Heart left ventricle (tissue), 16 donors: ENCODE measurements around the gene CSNK1G1. TPM values are rescaled to one million over a fixed set of nuclear protein-coding genes. Genes with fewer than 3 reads are reported as not detected.

Experiments used
- ATAC-seq, 4 donors: fragments of 200-7000 bp; cut with Tn5 transposase; one replicate each; pipeline ENCODE4 v1.9.1; 2020 to 2022; ENCODE audit warnings: moderate library complexity in 4 of 4, mild to moderate bottlenecking in 3 of 4, moderate number of reproducible peaks in 1 of 4
- DNase-seq, 5 donors: peaks; one replicate each; pipeline ENCODE4 v3.0.0-alpha.2; 2020
- H3K27ac ChIP-seq, 12 donors: fragments of 200-600 bp; sonication (generic) in 4 of 12; one replicate each; pipeline versions ENCODE4 v1.5.0 to v1.8.0; 2016 to 2022; ENCODE audit warnings: mild to moderate bottlenecking in 2 of 12
- H3K27me3 ChIP-seq, 9 donors: fragments of 200-600 bp; sonication (generic) in 2 of 9; one replicate each; pipeline versions ENCODE4 v1.5.1 to v1.8.0; 2016 to 2022; ENCODE audit warnings: mild to moderate bottlenecking in 3 of 9
- H3K36me3 ChIP-seq, 9 donors: fragments of 200-600 bp; sonication (generic) in 2 of 9; one replicate each; pipeline versions ENCODE4 v1.5.0 to v1.8.0; 2018 to 2022; ENCODE audit warnings: mild to moderate bottlenecking in 2 of 9
- H3K4me1 ChIP-seq, 12 donors: fragments of 200-600 bp; sonication (generic) in 4 of 12; one replicate each; pipeline versions ENCODE4 v1.5.0 to v1.8.0; 2016 to 2022; ENCODE audit warnings: mild to moderate bottlenecking in 3 of 12
- H3K4me3 ChIP-seq, 12 donors: fragments of 200-600 bp; sonication (generic) in 4 of 12; one replicate each; pipeline versions ENCODE4 v1.5.0 to v1.8.0; 2017 to 2022; ENCODE audit warnings: mild to moderate bottlenecking in 9 of 12, moderate library complexity in 4 of 12
- H3K9me3 ChIP-seq, 12 donors: fragments of 200-600 bp; sonication (generic) in 4 of 12; one replicate each; pipeline versions ENCODE4 v1.5.0 to v1.8.0; 2016 to 2022; ENCODE audit warnings: mild to moderate bottlenecking in 1 of 12
- POLR2A ChIP-seq, 2 donors: fragments of 450-650 bp; IDR thresholded peaks; one replicate each; pipeline ENCODE4 v1.6.1; 2017; ENCODE audit warnings: antibody characterized with exemption in 2 of 2, mild to moderate bottlenecking in 2 of 2, moderate library complexity in 2 of 2
- WGBS, 4 donors: extraction: QIAGEN DNeasy Blood & Tissue Kit in 2 of 4; methylation state at CpG; one replicate each; pipeline versions ENCODE4 v1.1.5 to v1.1.7; 2013 to 2018; 5-methylcytosine and 5-hydroxymethylcytosine counted together
- intact Hi-C, 10 donors: fragments of 100-400 bp; cut with DNase I; formaldehyde crosslinking; loops; one replicate each; pipeline versions ENCODE4 v1.11.1 to v1.14.2; 2022
- polyA plus RNA-seq, 2 donors: library from polyadenylated mRNA; stranded (reverse); fragments of 200-250 nt; gene quantifications; one replicate each; pipeline ENCODE4 v1.2.3, GENCODE V29; 2013
- total RNA-seq, 9 donors: library from RNA; depleted of rRNA in 2 of 9; stranded (reverse); fragments of >200 nt in 2 of 9; fragmentation: NEBNext Ultra II Directional in 3 of 9; extraction: Animal tissue kit (Norgen Biotek cat#: 25700) in 3 of 9; gene quantifications; one replicate each; pipeline versions ENCODE4 v1.1.0 to v1.2.4, GENCODE V29; 2016 to 2023
- TF ChIP-seq, protein P1 (sequence below), 12 donors: fragments of 200-600 bp; sonication (generic) in 4 of 12; IDR thresholded peaks; one replicate each; pipeline versions ENCODE4 v1.5.0 to v1.8.0; 2018 to 2022; ENCODE audit warnings: antibody characterized with exemption in 12 of 12, mild to moderate bottlenecking in 5 of 12
- donor health status: ischemic (EF 13 %, LVEDD 7.1; RV severe dilation, severe dysfunction).
- donor health status: healthy with polysubstance abuse.
- donor health status: DM: no; HTN: yes; CAD: no.
- donor health status: DM: no; HTN: no; CAD: no.
- donor health status: ischemic (EF 25% LVEDD 6.9; RV normal size, moderate dysfunction).
- donor health status: ischemic (EF 25% LVEDD 5.7; RV mildly dilated, moderate dysfunction).
- donor health status: healthy.
- donor health status: DM: yes; HTN: yes; CAD: no.
- donor health status: ischemic (EF 35%, LVEDD 5.7; RV mildly dilated, moderate dysfunction).
- donor health status: nonischemic (EF 11% LVEDD 7.7; RV severe dilation, severe dysfunction).
- donor health status: DM: yes; HTN: yes; CAD: no.
- donor health status: PGD.
- donor health status: ischemic (EF 29% LVEDD 5.4; RV normal size, mild dysfunction).
- donor health status: nonischemic (EF 23%, LVEDD 6.1; RV moderate dilation, normal function).

CSNK1G1 gene
- total and polyA plus RNA-seq, 11 donors, result 1.4 to 15.0 (median 7.4) TPM

DNA sequence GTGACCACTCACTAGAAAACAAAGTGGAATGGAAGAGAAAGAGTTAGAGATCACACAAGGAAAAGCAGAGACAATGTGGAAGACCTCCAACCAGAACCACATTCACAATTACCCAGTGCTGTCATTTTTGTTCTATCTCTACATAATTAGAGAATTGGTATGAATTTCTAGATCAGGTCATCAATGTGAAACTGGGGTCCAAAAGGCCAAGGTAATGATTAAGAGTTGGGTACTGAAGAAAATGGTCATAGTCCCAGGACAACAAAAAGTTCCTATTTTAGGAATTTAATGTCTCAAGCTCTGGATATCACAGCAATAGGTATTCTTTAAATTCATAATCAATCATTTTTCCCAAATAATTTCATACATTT lies 108.5 kb downstream of the CSNK1G1 start:
- no peak overlapping the region for H3K4me3 ChIP-seq
- TF ChIP-seq POLR2A (IDR thresholded peaks at IDR 0.05), result no peak
- TF ChIP-seq, protein P1, sequence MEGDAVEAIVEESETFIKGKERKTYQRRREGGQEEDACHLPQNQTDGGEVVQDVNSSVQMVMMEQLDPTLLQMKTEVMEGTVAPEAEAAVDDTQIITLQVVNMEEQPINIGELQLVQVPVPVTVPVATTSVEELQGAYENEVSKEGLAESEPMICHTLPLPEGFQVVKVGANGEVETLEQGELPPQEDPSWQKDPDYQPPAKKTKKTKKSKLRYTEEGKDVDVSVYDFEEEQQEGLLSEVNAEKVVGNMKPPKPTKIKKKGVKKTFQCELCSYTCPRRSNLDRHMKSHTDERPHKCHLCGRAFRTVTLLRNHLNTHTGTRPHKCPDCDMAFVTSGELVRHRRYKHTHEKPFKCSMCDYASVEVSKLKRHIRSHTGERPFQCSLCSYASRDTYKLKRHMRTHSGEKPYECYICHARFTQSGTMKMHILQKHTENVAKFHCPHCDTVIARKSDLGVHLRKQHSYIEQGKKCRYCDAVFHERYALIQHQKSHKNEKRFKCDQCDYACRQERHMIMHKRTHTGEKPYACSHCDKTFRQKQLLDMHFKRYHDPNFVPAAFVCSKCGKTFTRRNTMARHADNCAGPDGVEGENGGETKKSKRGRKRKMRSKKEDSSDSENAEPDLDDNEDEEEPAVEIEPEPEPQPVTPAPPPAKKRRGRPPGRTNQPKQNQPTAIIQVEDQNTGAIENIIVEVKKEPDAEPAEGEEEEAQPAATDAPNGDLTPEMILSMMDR (IDR thresholded peaks at IDR 0.05), result no peak
- H3K27ac ChIP-seq, result peak overlapping the region in 9 of 12 donors; percentile 3 to 62 (median 54)
- peaks cover 0 to 8% (median 0%) of the 10 kb centered on the region in 9 donors for H3K36me3 ChIP-seq
- H3K27me3 ChIP-seq, result no peaks in the 10 kb centered on the region
- no peak for DNase-seq
- H3K9me3 ChIP-seq, result no peaks in the 10 kb centered on the region
- intact Hi-C loops, result no loop called here
- H3K4me1 ChIP-seq, result peaks cover 0 to 30% (median 10%) of the 10 kb centered on the region in 12 donors
- ATAC-seq, result no peak

DNA sequence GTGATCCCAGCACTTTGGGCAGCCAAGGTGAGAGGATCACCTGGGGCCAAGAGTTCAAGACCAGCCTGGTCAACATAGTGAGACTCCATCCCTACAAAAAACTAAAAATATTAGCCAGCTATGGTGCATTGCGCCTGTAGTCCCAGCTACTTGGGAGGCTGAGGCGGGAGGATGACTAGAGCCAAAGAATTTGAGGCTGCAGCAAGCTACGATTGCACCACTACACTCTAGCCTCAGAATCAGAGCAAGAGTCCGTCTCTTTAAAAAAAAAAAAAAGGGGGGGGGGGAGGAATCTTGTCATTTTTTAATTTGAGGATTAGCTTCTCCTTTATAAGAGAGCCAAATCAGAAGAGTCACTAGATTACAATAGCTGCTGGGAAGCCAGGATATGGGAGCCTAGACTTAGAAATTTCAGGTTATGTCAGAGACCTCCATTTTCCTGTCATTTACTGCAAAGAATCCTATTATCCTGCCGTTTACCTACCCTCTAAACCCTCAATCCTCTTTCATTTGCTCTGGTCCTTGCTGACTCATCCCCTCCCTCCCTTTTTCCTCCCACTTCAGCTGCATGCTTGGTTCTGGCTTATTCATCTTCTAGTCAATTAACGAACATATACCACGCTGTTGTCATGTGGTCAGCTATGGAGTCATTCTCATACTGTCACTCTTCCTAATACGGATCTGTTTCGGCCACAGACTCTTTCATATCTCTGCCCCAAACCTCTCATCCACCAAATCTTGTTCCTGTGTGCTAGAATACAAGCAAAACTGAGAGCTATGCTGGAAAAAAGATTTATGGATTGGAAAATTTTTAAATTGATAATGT lies 109.4 kb downstream of the CSNK1G1 start:
- intact Hi-C loops, result no loop called here
- WGBS, 4 donors, result 85 to 86% (median 86%) methylated on average over 9 of the region's 9 CpGs
- no peak overlapping the region for H3K27ac ChIP-seq

DNA sequence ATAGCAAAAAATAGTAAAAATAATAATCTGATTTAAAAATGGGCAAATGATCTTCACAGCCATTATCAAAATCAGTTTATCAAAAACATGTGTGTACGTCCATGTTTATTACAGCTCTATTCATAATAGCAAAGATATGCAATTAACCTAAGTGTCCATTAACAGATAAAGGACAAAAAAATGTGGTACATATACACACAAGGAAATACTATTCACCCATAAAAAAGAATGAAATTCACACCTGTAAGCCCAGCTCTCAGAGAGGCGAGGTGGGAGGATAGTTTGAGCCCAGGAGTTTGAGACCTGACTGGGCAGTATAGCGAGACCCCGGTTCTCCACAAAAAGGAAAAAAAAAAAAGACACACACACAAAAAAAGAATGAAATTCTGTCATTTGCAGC lies 110.6 kb downstream of the CSNK1G1 start:
- Histone ChIP-seq H3K4me1 (peaks cover 0 to 20% (median 10%) of the 10 kb centered on the region in 12 donors), H3K36me3 (peaks cover 0 to 2% (median 0%) of the 10 kb centered on the region in 9 donors), H3K27me3 (no peaks in the 10 kb centered on the region), H3K27ac (no peak overlapping the region), H3K4me3 (no peak overlapping the region), H3K9me3 (peaks cover 0 to 3% (median 0%) of the 10 kb centered on the region in 12 donors)
- WGBS, 4 donors, result 96 to 99% (median 98%) methylated on average over 4 of the region's 4 CpGs
- TF ChIP-seq, protein P1 (IDR thresholded peaks at IDR 0.05), result no peak
- no peak for TF ChIP-seq POLR2A (IDR thresholded peaks at IDR 0.05)
- ATAC-seq (no peak), DNase-seq (no peak)
- intact Hi-C loops, result no loop called here

More for the DNA sequence above, 109.4 kb downstream of the CSNK1G1 start:
- Histone ChIP-seq H3K9me3 (peaks cover 0 to 3% (median 0%) of the 10 kb centered on the region in 12 donors), H3K4me3 (no peak overlapping the region), H3K36me3 (peaks cover 0 to 8% (median 0%) of the 10 kb centered on the region in 9 donors), H3K27me3 (no peaks in the 10 kb centered on the region), H3K4me1 (peaks cover 0 to 26% (median 10%) of the 10 kb centered on the region in 12 donors)
- ATAC-seq (peak in 1 of 4 donors; percentile 46), DNase-seq (no peak)
- TF ChIP-seq POLR2A (IDR thresholded peaks at IDR 0.05), result no peak
- TF ChIP-seq, protein P1 (IDR thresholded peaks at IDR 0.05), result no peak

DNA sequence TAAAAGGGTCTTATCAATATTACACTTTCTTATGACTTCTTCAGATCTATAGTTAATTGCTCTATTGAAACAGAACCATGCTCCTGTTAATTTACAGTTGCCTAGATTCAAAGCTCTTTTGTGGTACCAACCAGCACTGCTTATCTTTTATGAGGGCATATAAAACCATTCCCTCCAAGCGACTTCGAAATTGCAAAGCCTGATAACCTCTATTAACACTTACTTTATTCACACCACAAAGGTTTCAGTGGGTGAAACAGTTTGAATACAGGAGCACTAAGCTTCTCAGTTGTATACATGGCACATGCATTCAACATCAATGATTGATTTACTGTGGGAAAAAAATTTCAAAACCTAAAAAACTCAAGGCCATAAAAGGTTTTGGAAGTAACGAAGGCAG lies 118.3 kb downstream of the CSNK1G1 start:
- intact Hi-C loops, result no loop called here
- no peak for ATAC-seq
- no peaks in the 10 kb centered on the region for H3K4me1 ChIP-seq
- no peaks in the 10 kb centered on the region for H3K27me3 ChIP-seq
- H3K36me3 ChIP-seq, result no peaks in the 10 kb centered on the region
- DNase-seq, result no peak
- TF ChIP-seq, protein P1 (IDR thresholded peaks at IDR 0.05), result no peak
- no peak for TF ChIP-seq POLR2A (IDR thresholded peaks at IDR 0.05)
- 83 to 86% (median 85%) methylated on average over 3 of the region's 3 CpGs for WGBS, 4 donors
- H3K9me3 ChIP-seq, result peaks cover 0 to 3% (median 0%) of the 10 kb centered on the region in 12 donors
- no peak overlapping the region for H3K27ac ChIP-seq
- no peak overlapping the region for H3K4me3 ChIP-seq
